ENCODE results near the gene SIL1. TPM values are rescaled to one million over a fixed set of nuclear protein-coding genes. Genes with fewer than 3 reads are reported as not detected.

SIL1 gene
- total and polyA plus RNA-seq, 2 of the 8 experiments (the other 6 are each of a cell fraction or from before 2014, with no cell fraction given), result 8.3 to 12.8 TPM

GRCh38 chr5:139181835-139182452, 16.2 kb downstream of the SIL1 start:
- H3K4me2 ChIP-seq (ENCODE audit: insufficient read depth in 1 of 2, low read depth in 2 of 2, low read length in 2 of 2), result no peak overlapping the region

More at GRCh38 chr5:139181835-139182452, 16.2 kb downstream of the SIL1 start:
- H3K23me2 ChIP-seq (ENCODE audit: low read depth, low read length), result no peaks in the 10 kb centered on the region
- no peak overlapping the region for H2BK15ac ChIP-seq (ENCODE audit: low read length)
- POLR2A ChIA-PET (ENCODE audit: partially characterized antibody), result no interaction called here
- TF ChIP-seq SP1 (IDR thresholded peaks at IDR 0.05; ENCODE audit: low read depth, low read length) (no peak), CEBPB (IDR thresholded peaks at IDR 0.05; ENCODE audit: low read depth, low read length) (peak; percentile 40; the same call in 1 of the 2 replicates)
- CTCF ChIA-PET (ENCODE audit: partially characterized antibody), result interaction anchor here (1.0 kb wide), 1 partner anchor 10 kb away, joined by 3 read pairs; no protein-coding TSS in a partner anchor
- H2BK120ac ChIP-seq (replicated peaks; ENCODE audit: low read depth, low read length), result no peak overlapping the region
- H3K23ac ChIP-seq (ENCODE audit: insufficient read length), result no peak overlapping the region
- no peaks in the 10 kb centered on the region for H3K27me3 ChIP-seq (replicated peaks in 1 of 4; ENCODE audit: control insufficient read depth in 3 of 4, extremely low read depth in 1 of 4, insufficient read depth in 3 of 4, low read length in 3 of 4)
- H2BK5ac ChIP-seq (ENCODE audit: low read depth, low read length), result no peak overlapping the region
- no peaks in the 10 kb centered on the region; the same call in 1 of the 2 replicates for H3K79me1 ChIP-seq (ENCODE audit: low read depth, low read length)
- 89% methylated on average over 8 of the region's 8 CpGs; no CpG with 5 or more reads in 1 of the 2 experiments for WGBS, 2 experiments (ENCODE audit: extremely low coverage in 1 of 2, insufficient coverage in 1 of 2, insufficient read length in 1 of 2, insufficient replicate concordance in 2 of 2, low coverage in 1 of 2, low lambda C conversion rate in 2 of 2, missing lambda C conversion rate in 1 of 2)
- no peaks in the 10 kb centered on the region for H3K9me3 ChIP-seq (ENCODE audit: insufficient read depth in 2 of 2, low read depth in 1 of 2, low read length in 1 of 2)
- no peak overlapping the region for H2BK12ac ChIP-seq (ENCODE audit: low read depth, low read length)
- no peak overlapping the region for H3K56ac ChIP-seq (replicated peaks; ENCODE audit: insufficient read length, low read depth, low read length)
- H3K9ac ChIP-seq (replicated peaks in 1 of 4; ENCODE audit: extremely low read depth in 1 of 4, low read depth in 3 of 4, low read length in 3 of 4), result no peak overlapping the region
- FAIRE-seq (no peak), DNase-seq (ENCODE audit: low read depth in 1 of 2, low spot score in 2 of 2) (no peak)
- no peaks in the 10 kb centered on the region; a peak in 1 of 7 replicates for H3K4me1 ChIP-seq (replicated peaks in 1 of 4; ENCODE audit: control insufficient read depth in 3 of 4, insufficient read depth in 4 of 4, low read length in 3 of 4)
- H4K5ac ChIP-seq (ENCODE audit: insufficient read length, low read depth, low read length), result no peak overlapping the region
- no peak overlapping the region for H3K4me3 ChIP-seq (ENCODE audit: extremely low read depth in 1 of 4, insufficient read depth in 2 of 4, low read depth in 3 of 4, low read length in 4 of 4)
- H4K20me1 ChIP-seq (replicated peaks in 1 of 2; ENCODE audit: control insufficient read depth in 1 of 2, insufficient read depth in 2 of 2, low read length in 2 of 2), result no peaks in the 10 kb centered on the region
- no peaks in the 10 kb centered on the region for H3K36me3 ChIP-seq (ENCODE audit: control insufficient read depth in 2 of 4, insufficient read depth in 4 of 4, low read length in 3 of 4)
- H3K18ac ChIP-seq (ENCODE audit: extremely low read depth, low read length), result no peak overlapping the region
- H4K91ac ChIP-seq (replicated peaks; ENCODE audit: insufficient read length, low read length), result no peak overlapping the region
- H3K14ac ChIP-seq (ENCODE audit: insufficient read length), result no peak overlapping the region
- H4K8ac ChIP-seq (ENCODE audit: extremely low read depth, insufficient read depth, low read length), result no peak overlapping the region
- no peak overlapping the region for H3K27ac ChIP-seq (ENCODE audit: low read depth, low read length)
- H3K4ac ChIP-seq (replicated peaks; ENCODE audit: insufficient read length, low read depth, low read length), result no peak overlapping the region
- H3K79me2 ChIP-seq (ENCODE audit: control insufficient read depth in 1 of 2, insufficient read depth in 2 of 2, low read length in 2 of 2), result no peaks in the 10 kb centered on the region
- no peak overlapping the region for H2AK5ac ChIP-seq (ENCODE audit: low read depth, low read length)
- H2AFZ ChIP-seq (ENCODE audit: low read length), result no peak overlapping the region
- H2BK20ac ChIP-seq (ENCODE audit: low read length), result no peak overlapping the region
